ENCODE data around the gene GSC2.

DNA sequence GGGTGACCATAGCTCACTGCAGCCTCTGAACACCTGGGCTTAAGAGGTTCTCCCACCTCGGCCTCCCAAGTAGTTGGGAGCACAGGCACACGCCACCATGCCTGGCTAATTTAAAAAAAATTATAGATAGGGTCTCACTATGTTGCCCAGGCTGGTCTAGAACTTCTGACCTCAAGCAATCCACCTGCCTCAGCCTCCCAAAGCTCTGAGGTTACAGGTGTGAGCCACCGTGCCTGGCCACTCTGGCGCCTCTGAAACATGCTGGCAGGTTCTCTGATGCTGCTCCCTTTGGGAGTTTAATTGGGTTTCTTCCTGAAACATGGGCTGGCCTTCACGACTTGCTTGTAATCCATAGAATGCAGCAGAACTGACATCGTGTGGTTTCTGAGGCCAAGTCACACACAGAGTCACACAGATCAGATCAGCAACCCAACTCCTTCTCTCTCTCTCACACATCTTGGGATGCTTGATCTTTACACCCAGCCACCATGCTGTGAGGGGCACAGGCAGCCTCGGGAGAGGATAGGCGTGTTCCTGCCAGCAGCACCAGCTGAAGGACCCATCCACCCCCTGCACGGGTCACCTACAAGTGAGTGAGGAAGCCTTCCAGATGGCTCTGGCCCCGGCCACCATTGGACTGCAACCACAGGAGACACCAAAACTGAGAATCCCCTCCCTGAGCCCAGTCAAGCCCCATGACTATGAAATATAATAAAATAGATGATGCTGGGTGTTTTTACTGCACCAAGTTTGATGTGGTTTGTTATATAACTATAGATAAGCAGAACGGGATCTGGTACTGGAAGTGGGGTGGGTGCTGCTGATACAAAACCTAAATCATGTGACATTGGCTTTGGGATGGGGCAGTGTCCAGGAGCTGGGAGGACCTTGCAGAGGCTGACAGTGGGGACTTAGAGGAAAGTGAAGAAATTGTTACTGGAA is 3.1 kb upstream of the GSC2 start:
- TF ChIP-seq, protein P1, sequence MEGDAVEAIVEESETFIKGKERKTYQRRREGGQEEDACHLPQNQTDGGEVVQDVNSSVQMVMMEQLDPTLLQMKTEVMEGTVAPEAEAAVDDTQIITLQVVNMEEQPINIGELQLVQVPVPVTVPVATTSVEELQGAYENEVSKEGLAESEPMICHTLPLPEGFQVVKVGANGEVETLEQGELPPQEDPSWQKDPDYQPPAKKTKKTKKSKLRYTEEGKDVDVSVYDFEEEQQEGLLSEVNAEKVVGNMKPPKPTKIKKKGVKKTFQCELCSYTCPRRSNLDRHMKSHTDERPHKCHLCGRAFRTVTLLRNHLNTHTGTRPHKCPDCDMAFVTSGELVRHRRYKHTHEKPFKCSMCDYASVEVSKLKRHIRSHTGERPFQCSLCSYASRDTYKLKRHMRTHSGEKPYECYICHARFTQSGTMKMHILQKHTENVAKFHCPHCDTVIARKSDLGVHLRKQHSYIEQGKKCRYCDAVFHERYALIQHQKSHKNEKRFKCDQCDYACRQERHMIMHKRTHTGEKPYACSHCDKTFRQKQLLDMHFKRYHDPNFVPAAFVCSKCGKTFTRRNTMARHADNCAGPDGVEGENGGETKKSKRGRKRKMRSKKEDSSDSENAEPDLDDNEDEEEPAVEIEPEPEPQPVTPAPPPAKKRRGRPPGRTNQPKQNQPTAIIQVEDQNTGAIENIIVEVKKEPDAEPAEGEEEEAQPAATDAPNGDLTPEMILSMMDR (IDR thresholded peaks at IDR 0.05): no peak
- TF ChIP-seq POLR2A (IDR thresholded peaks at IDR 0.05): no peak
